Keratinocyte (primary cell): ENCODE results near the gene RFX2. TPM values are rescaled to one million over a fixed set of nuclear protein-coding genes. Genes with fewer than 3 reads are reported as not detected.

ENCODE experiments used
- DNase-seq: peaks from one replicate; pipeline ENCODE4 v3.0.0-alpha.2; 2011; ENCODE audit warnings: low read depth, missing footprints, low spot score
- FAIRE-seq: peaks from 2 replicates; lab custom pipeline; 2011; peaks lifted over from hg19 to GRCh38; lab: Jason Lieb, UNC
- H2AFZ ChIP-seq: 2 replicates; pipeline ENCODE4 v1.6.0; 2012; ENCODE audit warnings: low read length, control low read depth, inconsistent platforms; ENCODE audit not compliant: control insufficient read depth
- H3K27ac ChIP-seq: 2 replicates; pipeline ENCODE4 v1.5.1; 2011; ENCODE audit warnings: low read length; ENCODE audit not compliant: control insufficient read depth, insufficient read depth
- H3K27me3 ChIP-seq: 3 replicates; pipeline ENCODE4 v1.6.0; 2011; ENCODE audit warnings: low read length; ENCODE audit not compliant: control insufficient read depth, insufficient read depth; ENCODE audit errors: extremely low read depth
- H3K36me3 ChIP-seq, 2 experiments: 2 replicates in 1 of 2; 3 replicates in 1 of 2; pipeline ENCODE4 v1.5.1; 2011; ENCODE audit warnings: low read length in 2 of 2, mild to moderate bottlenecking in 1 of 2; ENCODE audit not compliant: control insufficient read depth in 2 of 2, insufficient read depth in 2 of 2; ENCODE audit errors: extremely low read depth in 1 of 2
- H3K4me1 ChIP-seq: 3 replicates; pipeline ENCODE4 v1.5.1; 2011; ENCODE audit warnings: low read length; ENCODE audit not compliant: control insufficient read depth, insufficient read depth; ENCODE audit errors: extremely low read depth
- H3K4me2 ChIP-seq: 3 replicates; pipeline ENCODE4 v1.6.0; 2011; ENCODE audit warnings: low read depth, low read length; ENCODE audit not compliant: control insufficient read depth, insufficient read depth; ENCODE audit errors: extremely low read depth
- H3K4me3 ChIP-seq, 3 experiments: fragments of 200-600 bp in 1 of 3; sonication (generic) in 1 of 3; 2 replicates in 2 of 3; 3 replicates in 1 of 3; pipeline ENCODE4 v1.5.1; 2011 to 2016; ENCODE audit warnings: low read length in 3 of 3, mild to moderate bottlenecking in 3 of 3, control low read depth in 2 of 3, inconsistent platforms in 1 of 3, low read depth in 1 of 3, mixed read lengths in 1 of 3, mixed run types in 1 of 3, moderate library complexity in 1 of 3; ENCODE audit not compliant: control insufficient read depth in 2 of 3, insufficient read depth in 2 of 3; ENCODE audit errors: extremely low read depth in 1 of 3
- H3K79me2 ChIP-seq: 2 replicates; pipeline ENCODE4 v1.6.0; 2012; ENCODE audit warnings: low read length; ENCODE audit not compliant: control insufficient read depth, insufficient read depth
- H3K9ac ChIP-seq: 3 replicates; pipeline ENCODE4 v1.6.0; 2011; ENCODE audit warnings: low read length; ENCODE audit not compliant: control insufficient read depth, insufficient read depth; ENCODE audit errors: extremely low read depth
- H3K9me1 ChIP-seq: 3 replicates; pipeline ENCODE4 v1.6.0; 2011; ENCODE audit warnings: low read length; ENCODE audit not compliant: control insufficient read depth, insufficient read depth; ENCODE audit errors: extremely low read depth
- H3K9me3 ChIP-seq: 2 replicates; pipeline ENCODE4 v1.5.1; 2012; ENCODE audit warnings: low read depth, low read length; ENCODE audit not compliant: control insufficient read depth
- H4K20me1 ChIP-seq: 3 replicates; pipeline ENCODE4 v1.6.0; 2011; ENCODE audit warnings: low read length; ENCODE audit not compliant: control insufficient read depth, insufficient read depth; ENCODE audit errors: extremely low read depth
- EZH2 ChIP-seq: IDR thresholded peaks from one replicate; pipeline ENCODE4 v1.6.1; 2012; ENCODE audit warnings: inconsistent platforms, mild to moderate bottlenecking, low read length, moderate library complexity
- dilution Hi-C: fragments of 300-500 bp; cut with MboI; formaldehyde crosslinking; loops from one replicate; pipeline ENCODE4 v1.7.0; 2020; ENCODE audit warnings: low sequenced_read_pairs; ENCODE audit not compliant: extremely low pct_ligation_motif_present
- polyA plus RNA-seq, 5 experiments: library from polyadenylated mRNA; depleted of rRNA in 3 of 5; stranded (reverse) in 3 of 5; stranded (forward) in 1 of 5; unstranded in 1 of 5; fragments of >200 nt; gene quantifications; 1 replicate in 1 of 5; 2 replicates in 3 of 5; 3 replicates in 1 of 5; pipeline versions ENCODE4 v1.2.1 to v1.2.3, GENCODE V29; 2011 to 2012; ENCODE audit warnings: missing spikeins in 2 of 5, low read depth in 1 of 5, low replicate concordance in 1 of 5
- TF ChIP-seq, protein P1 (sequence below), 3 experiments: IDR thresholded peaks in 1 of 3; conservative IDR thresholded peaks in 1 of 3; optimal IDR thresholded peaks in 1 of 3; 2 replicates in 2 of 3; 3 replicates in 1 of 3; pipeline versions ENCODE3 to v1.5.1; 2011; ENCODE audit warnings: low read length in 3 of 3, mild to moderate bottlenecking in 3 of 3, moderate library complexity in 2 of 3, control low read depth in 1 of 3, inconsistent platforms in 1 of 3; ENCODE audit not compliant: insufficient read depth in 2 of 3; ENCODE audit errors: extremely low read depth in 1 of 3

Gene RFX2
- polyA plus RNA-seq, 1 donor (not counting 4 experiments of a cell fraction or from before 2014, with no cell fraction given), result 5.8 TPM

- FAIRE-seq, result no peak
- Histone ChIP-seq H2AFZ (no peak overlapping the region), H3K9me1 (no peaks in the 10 kb centered on the region), H3K9ac (no peak overlapping the region), H3K4me1 (no peaks in the 10 kb centered on the region), H3K4me3 (no peak overlapping the region), H4K20me1 (no peaks in the 10 kb centered on the region), H3K27me3 (no peaks in the 10 kb centered on the region), H3K79me2 (no peaks in the 10 kb centered on the region), H3K27ac (no peak overlapping the region), H3K4me2 (no peak overlapping the region), H3K36me3 (peaks cover 8 to 26% of the 10 kb centered on the region in 2 experiments), H3K9me3 (no peaks in the 10 kb centered on the region)
- dilution Hi-C loops, result loop anchor here (25.0 kb wide), 1 partner anchor 245 kb away; the partner anchor contains the start of gene MLLT1
- no peak for TF ChIP-seq EZH2
- TF ChIP-seq, protein P1, sequence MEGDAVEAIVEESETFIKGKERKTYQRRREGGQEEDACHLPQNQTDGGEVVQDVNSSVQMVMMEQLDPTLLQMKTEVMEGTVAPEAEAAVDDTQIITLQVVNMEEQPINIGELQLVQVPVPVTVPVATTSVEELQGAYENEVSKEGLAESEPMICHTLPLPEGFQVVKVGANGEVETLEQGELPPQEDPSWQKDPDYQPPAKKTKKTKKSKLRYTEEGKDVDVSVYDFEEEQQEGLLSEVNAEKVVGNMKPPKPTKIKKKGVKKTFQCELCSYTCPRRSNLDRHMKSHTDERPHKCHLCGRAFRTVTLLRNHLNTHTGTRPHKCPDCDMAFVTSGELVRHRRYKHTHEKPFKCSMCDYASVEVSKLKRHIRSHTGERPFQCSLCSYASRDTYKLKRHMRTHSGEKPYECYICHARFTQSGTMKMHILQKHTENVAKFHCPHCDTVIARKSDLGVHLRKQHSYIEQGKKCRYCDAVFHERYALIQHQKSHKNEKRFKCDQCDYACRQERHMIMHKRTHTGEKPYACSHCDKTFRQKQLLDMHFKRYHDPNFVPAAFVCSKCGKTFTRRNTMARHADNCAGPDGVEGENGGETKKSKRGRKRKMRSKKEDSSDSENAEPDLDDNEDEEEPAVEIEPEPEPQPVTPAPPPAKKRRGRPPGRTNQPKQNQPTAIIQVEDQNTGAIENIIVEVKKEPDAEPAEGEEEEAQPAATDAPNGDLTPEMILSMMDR (optimal IDR thresholded peaks at IDR 0.05 in 1 of 3, IDR thresholded peaks at IDR 0.05 in 1 of 3, conservative IDR thresholded peaks at IDR 0.05 in 1 of 3; ENCODE audit: extremely low read depth in 1 of 3, insufficient read depth in 2 of 3, low read length in 3 of 3), result no peak
- DNase-seq, result no peak
These were observed 68.3 kb downstream of the RFX2 start for GRCh38 chr19:6041991-6042481.

DNA sequence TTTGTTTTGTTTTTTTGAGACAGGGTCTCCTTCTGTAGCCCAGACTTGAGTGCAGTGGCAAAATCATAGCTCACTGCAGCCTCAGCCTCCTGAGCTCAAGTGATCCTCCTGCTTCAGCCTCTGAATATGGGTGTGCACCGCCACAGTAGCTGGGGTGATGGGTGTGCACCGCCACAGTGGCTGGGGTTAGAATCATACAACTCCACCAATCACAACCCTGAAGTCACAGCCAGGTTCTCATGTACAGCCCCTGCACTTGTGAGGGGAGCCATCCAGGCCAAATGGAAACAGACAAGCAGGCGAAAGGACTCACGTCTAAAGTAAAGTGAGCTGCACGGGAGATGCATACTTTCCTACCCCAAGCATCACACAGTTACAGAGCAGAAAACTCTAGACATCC, 69.2 kb downstream of the RFX2 start:
- Histone ChIP-seq H2AFZ (no peak overlapping the region), H3K4me2 (no peak overlapping the region), H3K36me3 (peaks cover 8 to 27% of the 10 kb centered on the region in 2 experiments), H3K9ac (no peak overlapping the region), H3K9me1 (no peaks in the 10 kb centered on the region), H3K9me3 (no peaks in the 10 kb centered on the region), H3K27me3 (no peaks in the 10 kb centered on the region), H3K4me3 (no peak overlapping the region), H3K4me1 (no peaks in the 10 kb centered on the region), H3K79me2 (no peaks in the 10 kb centered on the region), H3K27ac (no peak overlapping the region), H4K20me1 (no peaks in the 10 kb centered on the region)
- no peak for FAIRE-seq
- DNase-seq, result no peak
- dilution Hi-C loops, result loop anchor here (25.0 kb wide), 1 partner anchor 246 kb away; the partner anchor contains the start of gene MLLT1
- TF ChIP-seq, protein P1 (optimal IDR thresholded peaks at IDR 0.05 in 1 of 3, IDR thresholded peaks at IDR 0.05 in 1 of 3, conservative IDR thresholded peaks at IDR 0.05 in 1 of 3; ENCODE audit: extremely low read depth in 1 of 3, insufficient read depth in 2 of 3, low read length in 3 of 3), result no peak
- TF ChIP-seq EZH2, result no peak
